ENCODE results near the gene CEP135.

CEP135 gene

GRCh38 chr4:56055027-56055977 lies 106.6 kb downstream of the CEP135 start:
- Histone ChIP-seq H3K27ac (ENCODE audit: poor library complexity, severe bottlenecking) (no peak overlapping the region), H3K4me1 (ENCODE audit: insufficient read depth, poor library complexity, severe bottlenecking) (no peaks in the 10 kb centered on the region), H3K27me3 (ENCODE audit: insufficient read depth, poor library complexity, severe bottlenecking) (peaks cover 27% of the 10 kb centered on the region), H3K9me3 (ENCODE audit: severe bottlenecking) (no peaks in the 10 kb centered on the region), H3K4me3 (ENCODE audit: severe bottlenecking) (no peak overlapping the region), H3K36me3 (ENCODE audit: low read depth) (no peaks in the 10 kb centered on the region)
- ATAC-seq (ENCODE audit: low read depth) (no peak), DNase-seq (ENCODE audit: low spot score) (no peak)
- TF ChIP-seq CTCF (IDR thresholded peaks at IDR 0.05; ENCODE audit: poor library complexity, severe bottlenecking) = no peak

GRCh38 chr4:56055991-56056390 lies 107.2 kb downstream of the CEP135 start:
- ATAC-seq (ENCODE audit: low read depth) = no peak

GRCh38 chr4:56058555-56058954 lies 109.8 kb downstream of the CEP135 start:
- DNase-seq (ENCODE audit: low spot score) (no peak), ATAC-seq (ENCODE audit: low read depth) (no peak)
- no peak overlapping the region for H3K27ac ChIP-seq (ENCODE audit: poor library complexity, severe bottlenecking)
- TF ChIP-seq CTCF (IDR thresholded peaks at IDR 0.05; ENCODE audit: poor library complexity, severe bottlenecking) = no peak
- H3K9me3 ChIP-seq (ENCODE audit: severe bottlenecking) = no peaks in the 10 kb centered on the region
- H3K4me3 ChIP-seq (ENCODE audit: severe bottlenecking) = no peak overlapping the region
- no peaks in the 10 kb centered on the region for H3K36me3 ChIP-seq (ENCODE audit: low read depth)
- H3K27me3 ChIP-seq (ENCODE audit: insufficient read depth, poor library complexity, severe bottlenecking) = peaks cover 3% of the 10 kb centered on the region
- H3K4me1 ChIP-seq (ENCODE audit: insufficient read depth, poor library complexity, severe bottlenecking) = no peaks in the 10 kb centered on the region

More at GRCh38 chr4:56055991-56056390, 107.2 kb downstream of the CEP135 start:
- Histone ChIP-seq H3K27me3 (ENCODE audit: insufficient read depth, poor library complexity, severe bottlenecking) (peaks cover 20% of the 10 kb centered on the region), H3K9me3 (ENCODE audit: severe bottlenecking) (no peaks in the 10 kb centered on the region), H3K36me3 (ENCODE audit: low read depth) (no peaks in the 10 kb centered on the region), H3K4me3 (ENCODE audit: severe bottlenecking) (no peak overlapping the region), H3K27ac (ENCODE audit: poor library complexity, severe bottlenecking) (no peak overlapping the region), H3K4me1 (ENCODE audit: insufficient read depth, poor library complexity, severe bottlenecking) (no peaks in the 10 kb centered on the region)
- DNase-seq (ENCODE audit: low spot score) = no peak
- no peak for TF ChIP-seq CTCF (IDR thresholded peaks at IDR 0.05; ENCODE audit: poor library complexity, severe bottlenecking)

- no peak overlapping the region for H3K4me3 ChIP-seq (ENCODE audit: severe bottlenecking)
- ATAC-seq (ENCODE audit: low read depth) = no peak
- no peak for TF ChIP-seq CTCF (IDR thresholded peaks at IDR 0.05; ENCODE audit: poor library complexity, severe bottlenecking)
- H3K27me3 ChIP-seq (ENCODE audit: insufficient read depth, poor library complexity, severe bottlenecking) = peaks cover 3% of the 10 kb centered on the region
- no peaks in the 10 kb centered on the region for H3K9me3 ChIP-seq (ENCODE audit: severe bottlenecking)
- H3K27ac ChIP-seq (ENCODE audit: poor library complexity, severe bottlenecking) = no peak overlapping the region
- H3K4me1 ChIP-seq (ENCODE audit: insufficient read depth, poor library complexity, severe bottlenecking) = no peaks in the 10 kb centered on the region
- DNase-seq (ENCODE audit: low spot score) = no peak
- H3K36me3 ChIP-seq (ENCODE audit: low read depth) = no peaks in the 10 kb centered on the region
These were observed 111.3 kb downstream of the CEP135 start for GRCh38 chr4:56060036-56060435.

GRCh38 chr4:56062106-56062505 lies 113.4 kb downstream of the CEP135 start:
- ATAC-seq (ENCODE audit: low read depth) = no peak
- no peak overlapping the region for H3K27ac ChIP-seq (ENCODE audit: poor library complexity, severe bottlenecking)
- TF ChIP-seq CTCF (IDR thresholded peaks at IDR 0.05; ENCODE audit: poor library complexity, severe bottlenecking) = no peak

More at GRCh38 chr4:56062106-56062505, 113.4 kb downstream of the CEP135 start:
- Histone ChIP-seq H3K36me3 (ENCODE audit: low read depth) (no peaks in the 10 kb centered on the region), H3K27me3 (ENCODE audit: insufficient read depth, poor library complexity, severe bottlenecking) (peaks cover 3% of the 10 kb centered on the region), H3K9me3 (ENCODE audit: severe bottlenecking) (no peaks in the 10 kb centered on the region), H3K4me3 (ENCODE audit: severe bottlenecking) (no peak overlapping the region), H3K4me1 (ENCODE audit: insufficient read depth, poor library complexity, severe bottlenecking) (no peaks in the 10 kb centered on the region)
- DNase-seq (ENCODE audit: low spot score) = no peak
